Upper lobe of right lung (tissue), 1 donor: ENCODE results near the gene MACF1. TPM values are rescaled to one million over a fixed set of nuclear protein-coding genes. Genes with fewer than 3 reads are reported as not detected.
A peak's percentile ranks its signal among the peaks of the same experiment; 100 is the strongest.

Experiments used
- ATAC-seq: fragments of 200-7000 bp; cut with Tn5 transposase; one replicate; pipeline ENCODE4 v1.9.1; 2020; ENCODE audit warnings: mild to moderate bottlenecking, moderate library complexity
- DNase-seq: peaks from one replicate; pipeline ENCODE4 v3.0.0-alpha.2; 2020
- H3K27ac ChIP-seq: fragments of 200-600 bp; one replicate; pipeline ENCODE4 v1.8.0; 2022
- H3K27me3 ChIP-seq: fragments of 200-600 bp; one replicate; pipeline ENCODE4 v1.8.0; 2022; ENCODE audit warnings: mild to moderate bottlenecking
- H3K36me3 ChIP-seq: fragments of 200-600 bp; one replicate; pipeline ENCODE4 v1.8.0; 2022
- H3K4me1 ChIP-seq: fragments of 200-600 bp; one replicate; pipeline ENCODE4 v1.8.0; 2022
- H3K4me3 ChIP-seq: fragments of 200-600 bp; one replicate; pipeline ENCODE4 v1.8.0; 2022; ENCODE audit warnings: mild to moderate bottlenecking
- H3K9me3 ChIP-seq: fragments of 200-600 bp; one replicate; pipeline ENCODE4 v1.8.0; 2022
- intact Hi-C: fragments of 100-400 bp; cut with DNase I; formaldehyde crosslinking; loops from one replicate; pipeline ENCODE4 v1.11.0; 2022
- total RNA-seq: library from RNA; stranded (reverse); fragmentation: NEBNext Ultra II Directional; extraction: Animal tissue kit (Norgen Biotek cat#: 25700); gene quantifications from one replicate; pipeline ENCODE4 v1.2.1, GENCODE V29; 2021
- TF ChIP-seq, protein P1 (sequence below): fragments of 200-600 bp; IDR thresholded peaks from one replicate; pipeline ENCODE4 v1.8.0; 2022; ENCODE audit warnings: antibody characterized with exemption
- donor health status: DM: no; HTN: yes; CAD: no; lungs with severe emphysema.

Gene MACF1
- total RNA-seq, 1 donor from 2014 or later, result 814 TPM

DNA sequence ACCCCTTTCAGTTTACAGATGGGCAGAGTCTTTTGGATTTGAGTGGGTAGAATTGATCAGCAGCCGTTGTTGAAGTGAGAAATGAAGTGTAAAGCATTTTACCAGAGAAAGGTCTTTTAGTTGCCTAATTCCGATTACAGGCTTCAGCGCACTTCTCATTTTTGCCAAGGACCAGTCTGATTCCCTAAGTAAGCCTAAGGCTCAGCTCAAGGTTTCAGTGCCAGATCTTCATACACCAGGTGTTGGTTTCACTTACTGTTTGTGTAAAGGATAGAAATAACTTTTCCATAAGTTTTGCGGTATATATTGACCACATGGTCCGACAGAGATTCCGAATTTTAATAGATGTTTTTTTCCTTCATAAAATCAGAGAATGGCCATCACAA is 203.0 kb downstream of the MACF1 start:
- intact Hi-C loops, result no loop called here
- Histone ChIP-seq H3K4me1 (peaks cover 76% of the 10 kb centered on the region), H3K9me3 (no peaks in the 10 kb centered on the region), H3K4me3 (peak overlapping the region; percentile 72), H3K27me3 (no peaks in the 10 kb centered on the region), H3K27ac (peak overlapping the region; percentile 20), H3K36me3 (peaks cover 9% of the 10 kb centered on the region)
- no peak for DNase-seq
- ATAC-seq, result no peak
- TF ChIP-seq, protein P1, sequence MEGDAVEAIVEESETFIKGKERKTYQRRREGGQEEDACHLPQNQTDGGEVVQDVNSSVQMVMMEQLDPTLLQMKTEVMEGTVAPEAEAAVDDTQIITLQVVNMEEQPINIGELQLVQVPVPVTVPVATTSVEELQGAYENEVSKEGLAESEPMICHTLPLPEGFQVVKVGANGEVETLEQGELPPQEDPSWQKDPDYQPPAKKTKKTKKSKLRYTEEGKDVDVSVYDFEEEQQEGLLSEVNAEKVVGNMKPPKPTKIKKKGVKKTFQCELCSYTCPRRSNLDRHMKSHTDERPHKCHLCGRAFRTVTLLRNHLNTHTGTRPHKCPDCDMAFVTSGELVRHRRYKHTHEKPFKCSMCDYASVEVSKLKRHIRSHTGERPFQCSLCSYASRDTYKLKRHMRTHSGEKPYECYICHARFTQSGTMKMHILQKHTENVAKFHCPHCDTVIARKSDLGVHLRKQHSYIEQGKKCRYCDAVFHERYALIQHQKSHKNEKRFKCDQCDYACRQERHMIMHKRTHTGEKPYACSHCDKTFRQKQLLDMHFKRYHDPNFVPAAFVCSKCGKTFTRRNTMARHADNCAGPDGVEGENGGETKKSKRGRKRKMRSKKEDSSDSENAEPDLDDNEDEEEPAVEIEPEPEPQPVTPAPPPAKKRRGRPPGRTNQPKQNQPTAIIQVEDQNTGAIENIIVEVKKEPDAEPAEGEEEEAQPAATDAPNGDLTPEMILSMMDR, result no peak

- ATAC-seq (no peak), DNase-seq (no peak)
- Histone ChIP-seq H3K36me3 (peaks cover 9% of the 10 kb centered on the region), H3K4me3 (peak overlapping the region; percentile 72), H3K9me3 (no peaks in the 10 kb centered on the region), H3K27me3 (no peaks in the 10 kb centered on the region), H3K27ac (peak overlapping the region; percentile 91), H3K4me1 (peaks cover 76% of the 10 kb centered on the region)
- TF ChIP-seq, protein P1, result no peak
- intact Hi-C loops, result no loop called here
These were observed 203.6 kb downstream of the MACF1 start for GRCh38 chr1:39407896-39408640.

GRCh38 chr1:39408641-39409054 is 204.2 kb downstream of the MACF1 start:
- TF ChIP-seq, protein P1, result no peak
- peak overlapping the region; percentile 91 for H3K27ac ChIP-seq
- H3K4me1 ChIP-seq, result peaks cover 71% of the 10 kb centered on the region
- ATAC-seq (peak; percentile 95), DNase-seq (peak; percentile 96)
- H3K9me3 ChIP-seq, result no peaks in the 10 kb centered on the region
- H3K27me3 ChIP-seq, result no peaks in the 10 kb centered on the region
- peak overlapping the region; percentile 72 for H3K4me3 ChIP-seq
- intact Hi-C loops, result no loop called here
- peaks cover 9% of the 10 kb centered on the region for H3K36me3 ChIP-seq

DNA sequence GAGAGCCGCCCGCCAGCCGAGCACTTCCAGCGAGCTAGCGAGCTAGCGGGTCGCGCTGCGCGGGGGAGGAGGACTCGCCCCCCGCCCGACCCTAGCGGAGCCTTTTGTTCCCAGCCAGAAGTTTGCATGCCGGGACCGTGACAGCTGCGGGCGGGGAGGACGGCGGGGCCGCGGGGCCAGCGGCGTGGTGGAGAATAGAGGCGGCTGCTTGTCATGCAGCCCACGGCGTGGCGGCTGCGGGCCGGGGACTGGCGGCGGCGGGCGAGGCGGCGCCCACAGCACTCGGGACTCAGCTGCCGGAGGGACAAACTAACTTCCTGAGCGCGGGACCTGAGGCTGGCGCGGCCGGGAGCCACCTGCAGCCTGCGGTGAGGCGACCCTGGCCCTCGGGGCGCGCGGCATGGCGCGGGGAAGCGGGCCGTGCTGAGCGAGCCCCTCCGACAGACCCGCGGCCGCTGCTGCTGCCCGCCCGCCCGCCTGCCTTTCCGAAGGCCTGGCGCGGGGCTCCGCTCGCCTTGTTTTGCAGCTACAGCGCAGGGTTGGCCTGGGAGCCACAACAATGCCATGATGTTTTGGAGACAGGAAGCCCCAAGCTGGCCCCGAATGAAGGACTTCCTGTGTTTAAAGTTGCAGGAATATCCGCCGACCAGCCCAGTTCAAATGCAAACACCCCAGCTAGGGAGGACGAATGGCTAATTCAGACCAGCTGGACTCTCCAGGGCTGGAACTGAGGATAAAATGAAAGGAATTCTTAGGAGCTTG is 204.7 kb downstream of the MACF1 start:
- TF ChIP-seq, protein P1, result no peak
- ATAC-seq (peak; percentile 4), DNase-seq (peak; percentile 66)
- Histone ChIP-seq H3K27me3 (no peaks in the 10 kb centered on the region), H3K9me3 (no peaks in the 10 kb centered on the region), H3K27ac (peak overlapping the region; percentile 91), H3K36me3 (peaks cover 9% of the 10 kb centered on the region), H3K4me3 (peak overlapping the region; percentile 72), H3K4me1 (peaks cover 77% of the 10 kb centered on the region)
- intact Hi-C loops, result no loop called here

- Histone ChIP-seq H3K4me1 (peaks cover 71% of the 10 kb centered on the region), H3K9me3 (no peaks in the 10 kb centered on the region), H3K36me3 (peaks cover 9% of the 10 kb centered on the region), H3K4me3 (peak overlapping the region; percentile 25), H3K27me3 (no peaks in the 10 kb centered on the region), H3K27ac (no peak overlapping the region)
- TF ChIP-seq, protein P1, result peak; percentile 69
- ATAC-seq, result peak; percentile 49
- peak; percentile 87 for DNase-seq
- intact Hi-C loops, result loop anchor here (10.0 kb wide), 1 partner anchor 46 kb away; no protein-coding TSS in a partner anchor
These were observed 206.5 kb downstream of the MACF1 start for GRCh38 chr1:39410915-39411436.
